HG03460 (cell line): ENCODE results near the gene HERC4.
A peak's percentile ranks its signal among the peaks of the same experiment; 100 is the strongest.
"Not testable (repeated sequence)": the region's sequence is repeated elsewhere in the genome, so short reads cannot be mapped to it uniquely, and the experiment has no call there.

Source experiments
- ATAC-seq: cut with Tn5 transposase; IDR thresholded peaks from one replicate; pipeline ENCODE4 v1.9.1; 2021; ENCODE audit not compliant: unreplicated experiment

The HERC4 gene

GRCh38 chr10:67884842-67885670 lies 190.0 kb downstream of the HERC4 start:
- ATAC-seq, result peak; percentile 59

GRCh38 chr10:67884313-67884841 lies 190.7 kb downstream of the HERC4 start, which contains the start of gene SIRT1:
SIRT1 (plus strand) TSS chr10:67884656; CDS start chr10:67884722, 66 bp downstream.
- ATAC-seq, result peak; percentile 79

GRCh38 chr10:67883710-67884312 lies 191.3 kb downstream of the HERC4 start:
- no peak for ATAC-seq

DNA sequence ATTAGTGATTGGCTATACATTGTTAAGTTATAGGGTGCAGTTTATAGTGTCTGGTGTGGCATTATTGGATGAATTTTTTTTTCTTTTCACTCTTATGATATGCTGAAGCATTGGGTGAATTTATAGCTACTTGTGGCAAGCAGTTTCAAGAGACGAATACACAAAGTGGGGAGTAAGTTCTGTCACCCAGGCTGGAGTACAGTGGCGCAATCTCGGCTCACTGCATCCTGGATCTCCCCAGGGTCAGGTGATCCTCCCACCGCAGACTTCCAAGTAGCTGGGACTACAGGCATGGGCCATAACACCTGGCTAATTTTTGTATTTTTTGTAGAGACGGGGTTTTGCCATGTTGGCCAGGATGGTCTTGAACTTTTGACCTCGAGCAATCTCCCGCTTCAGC lies 196.9 kb downstream of the HERC4 start:
- no peak for ATAC-seq

DNA sequence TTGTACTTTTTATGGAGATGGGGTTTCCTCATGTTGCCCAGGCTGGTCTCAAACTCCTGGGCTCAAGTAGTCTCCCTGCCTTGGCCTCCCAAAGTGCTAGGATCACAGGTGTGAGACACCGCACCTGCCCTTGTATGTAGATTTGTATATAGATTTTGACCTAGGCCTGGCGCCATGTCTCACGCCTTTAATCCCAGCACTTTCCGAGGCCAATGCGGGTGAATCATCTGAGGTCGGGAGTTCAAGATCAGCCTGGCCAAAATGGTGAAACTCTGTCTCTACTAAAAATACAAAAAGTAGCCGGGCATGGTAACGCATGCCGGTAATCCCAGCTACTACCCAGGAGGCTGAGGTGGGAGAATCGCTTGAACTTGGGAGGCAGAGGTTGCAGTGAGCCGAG lies 197.7 kb downstream of the HERC4 start:
- not testable (repeated sequence) for ATAC-seq

GRCh38 chr10:67875340-67876238 lies 199.5 kb downstream of the HERC4 start:
- ATAC-seq, result no peak
